ENCODE data around the gene DNAJA4.

GRCh38 chr15:78280319-78281072 is 16.1 kb downstream of the DNAJA4 start:
- TF ChIP-seq POLR2AphosphoS5 (IDR thresholded peaks at IDR 0.05; ENCODE audit: low read depth, low read length) (no peak), POLR2A (IDR thresholded peaks at IDR 0.05; ENCODE audit: low read depth, low read length) (no peak), TAF1 (IDR thresholded peaks at IDR 0.05; ENCODE audit: borderline replicate concordance, low read depth, low read length) (no peak)
